ENCODE data around the gene MAP3K6.

DNA sequence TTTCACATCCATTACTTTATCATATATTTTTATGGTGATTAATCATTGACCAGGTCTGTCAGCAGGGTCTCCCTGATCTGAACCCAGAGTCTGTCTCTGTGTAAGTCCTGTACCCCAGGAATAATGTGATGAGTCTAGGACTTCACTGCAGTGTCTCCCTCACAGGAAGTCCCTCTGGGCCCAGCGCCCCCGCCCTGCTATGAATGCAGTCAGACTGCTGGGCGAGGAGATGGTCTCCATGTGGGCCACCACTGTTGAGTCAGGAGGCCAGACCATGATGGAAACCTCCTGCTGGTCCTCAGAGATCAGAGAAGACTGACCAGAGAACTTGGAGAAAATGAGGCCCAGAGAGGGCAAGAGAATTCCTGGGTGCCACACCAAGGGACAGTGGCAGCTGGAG lies 35.3 kb downstream of the MAP3K6 start:
- TF ChIP-seq EZH2 (IDR thresholded peaks at IDR 0.05; ENCODE audit: borderline replicate concordance, insufficient read depth, low read length, poor library complexity, severe bottlenecking): no peak
- TF ChIP-seq, protein P1, sequence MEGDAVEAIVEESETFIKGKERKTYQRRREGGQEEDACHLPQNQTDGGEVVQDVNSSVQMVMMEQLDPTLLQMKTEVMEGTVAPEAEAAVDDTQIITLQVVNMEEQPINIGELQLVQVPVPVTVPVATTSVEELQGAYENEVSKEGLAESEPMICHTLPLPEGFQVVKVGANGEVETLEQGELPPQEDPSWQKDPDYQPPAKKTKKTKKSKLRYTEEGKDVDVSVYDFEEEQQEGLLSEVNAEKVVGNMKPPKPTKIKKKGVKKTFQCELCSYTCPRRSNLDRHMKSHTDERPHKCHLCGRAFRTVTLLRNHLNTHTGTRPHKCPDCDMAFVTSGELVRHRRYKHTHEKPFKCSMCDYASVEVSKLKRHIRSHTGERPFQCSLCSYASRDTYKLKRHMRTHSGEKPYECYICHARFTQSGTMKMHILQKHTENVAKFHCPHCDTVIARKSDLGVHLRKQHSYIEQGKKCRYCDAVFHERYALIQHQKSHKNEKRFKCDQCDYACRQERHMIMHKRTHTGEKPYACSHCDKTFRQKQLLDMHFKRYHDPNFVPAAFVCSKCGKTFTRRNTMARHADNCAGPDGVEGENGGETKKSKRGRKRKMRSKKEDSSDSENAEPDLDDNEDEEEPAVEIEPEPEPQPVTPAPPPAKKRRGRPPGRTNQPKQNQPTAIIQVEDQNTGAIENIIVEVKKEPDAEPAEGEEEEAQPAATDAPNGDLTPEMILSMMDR (IDR thresholded peaks at IDR 0.05; ENCODE audit: poor library complexity, severe bottlenecking): no peak

All from neural cell (in vitro differentiated cells).